ENCODE data around the gene RPL4. TPM values are rescaled to one million over a fixed set of nuclear protein-coding genes. Genes with fewer than 3 reads are reported as not detected.

Gene RPL4
- total and polyA plus RNA-seq, 2 donors from 2014 or later = 1,774 to 2,001 TPM

DNA sequence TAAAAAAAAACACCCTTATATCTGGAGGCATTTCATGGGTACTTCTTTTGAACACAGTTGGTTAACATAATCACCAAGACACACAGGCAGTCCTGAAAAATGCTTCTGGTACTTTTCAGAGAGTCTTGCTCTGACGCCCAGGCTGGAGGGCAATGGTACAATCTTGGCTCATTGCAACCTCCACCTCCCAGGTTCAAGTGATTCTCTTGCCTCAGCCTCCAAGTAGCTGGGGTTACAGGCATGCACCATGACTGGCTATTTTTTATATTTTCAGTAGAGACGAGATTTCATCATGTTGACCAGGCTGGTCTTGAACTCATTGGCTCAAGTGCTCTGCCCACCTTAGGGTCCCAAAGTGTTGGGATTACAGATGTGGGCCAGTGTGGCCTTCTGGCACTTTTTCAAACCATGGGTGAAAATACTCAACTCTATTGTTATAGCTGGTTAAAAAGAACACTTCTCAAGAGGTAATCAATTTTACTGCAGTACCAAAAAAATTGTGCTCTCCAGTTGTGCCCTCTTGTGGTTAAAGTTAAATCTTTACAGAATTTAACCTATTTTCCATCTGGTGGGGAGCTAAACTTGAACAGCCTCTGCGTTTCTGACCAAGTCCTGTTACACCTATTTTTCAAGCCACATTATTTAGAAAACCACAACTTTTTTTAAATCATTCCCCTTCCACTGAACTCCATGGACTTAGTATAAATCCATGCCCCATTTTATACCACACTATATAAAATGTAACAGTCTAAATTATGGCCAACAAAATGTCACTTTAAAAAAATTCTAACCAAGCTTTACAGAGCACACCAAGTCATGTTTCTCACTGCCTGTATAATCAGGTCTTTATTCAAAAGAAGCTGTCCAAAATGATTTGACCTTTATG lies 5.9 kb downstream of the RPL4 start:
- peaks cover 3 to 17% (median 10%) of the 10 kb centered on the region in 3 donors for H3K4me1 ChIP-seq (ENCODE audit: control insufficient read depth in 2 of 3, insufficient read depth in 2 of 3, low read depth in 1 of 3, low read length in 3 of 3)
- DNase-seq (peak in 2 of 5 donors; percentile 54 to 64), FAIRE-seq (no peak)
- no peak overlapping the region for H3K9ac ChIP-seq (ENCODE audit: low read length in 3 of 3)
- peaks cover 13 to 58% (median 31%) of the 10 kb centered on the region in 3 donors for H3K36me3 ChIP-seq (ENCODE audit: control insufficient read depth in 2 of 3, insufficient read depth in 3 of 3, low read length in 3 of 3)
- no peaks in the 10 kb centered on the region for H3K9me3 ChIP-seq (ENCODE audit: control insufficient read depth in 2 of 3, insufficient read depth in 1 of 3, low read length in 3 of 3)
- H3K4me3 ChIP-seq (ENCODE audit: low read length in 3 of 3) = no peak overlapping the region
- no peaks in the 10 kb centered on the region for H3K27me3 ChIP-seq (ENCODE audit: control insufficient read depth, insufficient read depth, low read length)
- no peak overlapping the region for H3K27ac ChIP-seq (ENCODE audit: low read depth in 2 of 2, low read length in 2 of 2)
- TF ChIP-seq, protein P1, sequence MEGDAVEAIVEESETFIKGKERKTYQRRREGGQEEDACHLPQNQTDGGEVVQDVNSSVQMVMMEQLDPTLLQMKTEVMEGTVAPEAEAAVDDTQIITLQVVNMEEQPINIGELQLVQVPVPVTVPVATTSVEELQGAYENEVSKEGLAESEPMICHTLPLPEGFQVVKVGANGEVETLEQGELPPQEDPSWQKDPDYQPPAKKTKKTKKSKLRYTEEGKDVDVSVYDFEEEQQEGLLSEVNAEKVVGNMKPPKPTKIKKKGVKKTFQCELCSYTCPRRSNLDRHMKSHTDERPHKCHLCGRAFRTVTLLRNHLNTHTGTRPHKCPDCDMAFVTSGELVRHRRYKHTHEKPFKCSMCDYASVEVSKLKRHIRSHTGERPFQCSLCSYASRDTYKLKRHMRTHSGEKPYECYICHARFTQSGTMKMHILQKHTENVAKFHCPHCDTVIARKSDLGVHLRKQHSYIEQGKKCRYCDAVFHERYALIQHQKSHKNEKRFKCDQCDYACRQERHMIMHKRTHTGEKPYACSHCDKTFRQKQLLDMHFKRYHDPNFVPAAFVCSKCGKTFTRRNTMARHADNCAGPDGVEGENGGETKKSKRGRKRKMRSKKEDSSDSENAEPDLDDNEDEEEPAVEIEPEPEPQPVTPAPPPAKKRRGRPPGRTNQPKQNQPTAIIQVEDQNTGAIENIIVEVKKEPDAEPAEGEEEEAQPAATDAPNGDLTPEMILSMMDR (IDR thresholded peaks at IDR 0.05; ENCODE audit: borderline replicate concordance, extremely low read depth, insufficient read depth) = peak; percentile 32
- intact Hi-C loops (cut with DNase I) = no loop called here

DNA sequence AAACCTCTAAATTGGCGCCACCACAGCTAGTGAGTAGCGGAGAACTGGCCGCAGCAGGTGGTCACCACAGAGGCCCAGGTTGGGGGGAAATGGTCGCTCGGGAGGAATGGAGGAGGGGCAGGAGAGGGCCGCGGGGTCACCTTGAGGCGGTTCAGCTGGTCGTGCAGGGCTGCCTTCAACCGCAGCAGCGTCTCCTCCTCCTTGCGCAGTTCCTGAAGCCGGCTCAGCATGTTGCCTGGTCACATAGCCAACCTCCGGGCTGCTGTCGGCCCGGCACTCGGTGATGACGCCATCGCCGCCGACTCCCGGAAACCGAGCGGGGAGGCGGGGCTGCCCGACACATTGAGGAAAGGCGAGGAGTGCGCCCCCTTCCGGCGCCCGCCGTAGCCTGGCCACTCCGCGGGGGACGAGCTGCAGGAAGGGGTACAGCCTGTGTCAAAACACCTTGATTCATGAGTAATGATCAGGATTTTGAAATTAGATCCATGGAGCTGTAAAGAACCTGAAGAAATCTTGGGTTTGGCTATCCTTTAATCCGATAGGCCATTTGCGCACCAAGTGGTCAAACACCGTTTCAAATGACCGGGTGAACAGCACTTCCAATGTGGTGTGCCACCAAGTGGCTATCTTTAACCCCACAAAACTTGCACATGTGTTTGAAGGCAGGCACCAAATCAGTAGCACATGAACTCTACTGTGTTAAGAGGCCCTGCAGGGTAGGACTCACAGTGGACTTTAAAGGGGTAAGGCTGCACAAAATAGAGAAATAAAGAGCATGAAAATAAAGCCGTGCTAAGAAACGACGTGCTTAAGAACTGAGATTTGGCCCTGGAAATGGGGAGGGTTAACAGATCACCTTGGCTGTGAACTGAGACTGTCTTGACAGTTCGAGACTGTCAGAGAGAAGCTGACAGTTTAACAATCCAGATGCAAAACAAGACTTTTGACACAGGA lies 6.9 kb downstream of the RPL4 start, which contains the start of gene SNAPC5:
Gene SNAPC5, minus strand, starts transcription at position 261 of the 954 bp plus-strand sequence. Its CDS starts 31 bp downstream, at position 230.
- TF ChIP-seq, protein P1 (IDR thresholded peaks at IDR 0.05; ENCODE audit: borderline replicate concordance, extremely low read depth, insufficient read depth) = peak; percentile 90
- FAIRE-seq = no peak
- H3K27me3 ChIP-seq (ENCODE audit: control insufficient read depth, insufficient read depth, low read length) = no peaks in the 10 kb centered on the region
- H3K9me3 ChIP-seq (ENCODE audit: control insufficient read depth in 2 of 3, insufficient read depth in 1 of 3, low read length in 3 of 3) = no peaks in the 10 kb centered on the region
- H3K4me3 ChIP-seq (ENCODE audit: low read length in 3 of 3) = peak within 1 kb of the TSS; percentile 91 to 99 (median 93)
- peak within 1 kb of the TSS; percentile 91 to 96 (median 96) for H3K9ac ChIP-seq (ENCODE audit: low read length in 3 of 3)
- DNase-seq = peak; percentile 96 to 98 (median 97)
- intact Hi-C loops (cut with DNase I) = no loop called here
- H3K27ac ChIP-seq (ENCODE audit: low read depth in 2 of 2, low read length in 2 of 2) = peak within 1 kb of the TSS; percentile 88 to 91
- peaks cover 0 to 10% (median 8%) of the 10 kb centered on the region in 3 donors for H3K4me1 ChIP-seq (ENCODE audit: control insufficient read depth in 2 of 3, insufficient read depth in 2 of 3, low read depth in 1 of 3, low read length in 3 of 3)
- peaks cover 13 to 63% (median 28%) of the 10 kb centered on the region in 3 donors for H3K36me3 ChIP-seq (ENCODE audit: control insufficient read depth in 2 of 3, insufficient read depth in 3 of 3, low read length in 3 of 3)

DNA sequence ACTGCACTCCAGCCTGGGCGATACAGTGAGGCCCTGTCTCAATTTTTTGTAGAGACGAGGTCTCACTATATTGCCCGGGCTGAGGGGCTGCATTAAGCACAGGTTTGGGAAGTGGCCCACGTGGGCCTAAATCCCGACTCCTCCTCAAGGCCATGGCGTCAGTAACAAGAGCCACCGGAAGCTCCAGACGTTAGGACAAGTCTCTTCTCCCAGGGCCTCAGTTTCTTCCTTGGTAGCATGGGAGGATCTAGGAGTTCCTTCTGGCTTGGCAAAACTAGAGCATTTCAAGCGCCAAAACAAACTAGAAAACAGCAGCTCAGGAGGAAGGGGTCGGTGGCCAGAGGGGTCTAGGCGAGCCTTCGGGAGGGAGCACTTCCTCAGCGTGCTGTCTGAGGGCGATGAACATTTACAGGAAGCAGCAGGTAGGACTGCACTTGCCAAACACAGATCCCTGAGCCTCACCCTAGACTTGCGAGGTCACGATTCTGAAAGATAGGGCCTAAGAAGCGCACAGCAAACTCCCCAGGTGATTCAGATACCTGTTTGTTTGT lies 7.6 kb downstream of the RPL4 start:
- Histone ChIP-seq H3K27ac (ENCODE audit: low read depth in 2 of 2, low read length in 2 of 2) (peak overlapping the region; percentile 88 to 91), H3K27me3 (ENCODE audit: control insufficient read depth, insufficient read depth, low read length) (no peaks in the 10 kb centered on the region), H3K36me3 (ENCODE audit: control insufficient read depth in 2 of 3, insufficient read depth in 3 of 3, low read length in 3 of 3) (peaks cover 12 to 62% (median 25%) of the 10 kb centered on the region in 3 donors), H3K9ac (ENCODE audit: low read length in 3 of 3) (peak overlapping the region; percentile 91 to 96 (median 96)), H3K4me1 (ENCODE audit: control insufficient read depth in 2 of 3, insufficient read depth in 2 of 3, low read depth in 1 of 3, low read length in 3 of 3) (peaks cover 0 to 10% (median 8%) of the 10 kb centered on the region in 3 donors), H3K4me3 (ENCODE audit: low read length in 3 of 3) (peak overlapping the region; percentile 91 to 99 (median 93)), H3K9me3 (ENCODE audit: control insufficient read depth in 2 of 3, insufficient read depth in 1 of 3, low read length in 3 of 3) (no peaks in the 10 kb centered on the region)
- peak in 2 of 5 donors; percentile 47 to 57 for DNase-seq
- FAIRE-seq = no peak
- TF ChIP-seq, protein P1 (IDR thresholded peaks at IDR 0.05; ENCODE audit: borderline replicate concordance, extremely low read depth, insufficient read depth) = no peak
- intact Hi-C loops (cut with DNase I) = no loop called here

Measured in kidney (tissue), 14 donors.